ENCODE data around the gene DCLK3. TPM values are rescaled to one million over a fixed set of nuclear protein-coding genes. Genes with fewer than 3 reads are reported as not detected.

The DCLK3 gene
- total and polyA plus RNA-seq, 2 of the 13 experiments (the other 11 are each of a cell fraction or from before 2014, with no cell fraction given) = not detected

GRCh38 chr3:36744763-36745162 lies 19.6 kb downstream of the DCLK3 start:
- CTCF ChIA-PET (ENCODE audit: low intra/inter-chr PET ratio, low total read pairs) = no interaction called here
- no peak for TF ChIP-seq TAF1 (CRISPR knock-in tag; IDR thresholded peaks at IDR 0.05)
- TF ChIP-seq PRDM15 (CRISPR knock-in tag; IDR thresholded peaks at IDR 0.05) = no peak
- TF ChIP-seq PITX1 (CRISPR knock-in tag; IDR thresholded peaks at IDR 0.05) = no peak
- TF ChIP-seq ZNF746 (CRISPR knock-in tag; IDR thresholded peaks at IDR 0.05) = no peak
- TF ChIP-seq ZNF24 (IDR thresholded peaks at IDR 0.05) = no peak
- no peak for TF ChIP-seq WIZ (CRISPR knock-in tag; IDR thresholded peaks at IDR 0.05)

More at GRCh38 chr3:36744763-36745162, 19.6 kb downstream of the DCLK3 start:
- DNase-seq (ENCODE audit: low spot score) = no peak
- no peaks in the 10 kb centered on the region for H4K20me1 ChIP-seq (ENCODE audit: insufficient read depth, low read length)
- no peak overlapping the region for H3K4me3 ChIP-seq (replicated peaks in 1 of 3; ENCODE audit: insufficient read depth in 1 of 3, low read depth in 2 of 3, low read length in 3 of 3)
- intact Hi-C loops (cut with micrococcal nuclease; ENCODE audit: unreplicated experiment) = no loop called here
- ATAC-seq = no peak
- H3K4me2 ChIP-seq (ENCODE audit: low read depth, low read length) = no peak overlapping the region
- no peak for FAIRE-seq
- H3K27ac ChIP-seq (ENCODE audit: extremely low read length, insufficient read depth, low read length) = no peak overlapping the region
- POLR2A ChIA-PET = no interaction called here
- no peaks in the 10 kb centered on the region for H3K36me3 ChIP-seq (replicated peaks in 1 of 2; ENCODE audit: control insufficient read depth in 1 of 2, insufficient read depth in 2 of 2, low read length in 2 of 2)
- BruUV-seq (replicated peaks) = no TSS peak
- no peak overlapping the region for H2AFZ ChIP-seq (ENCODE audit: low read length)
- H3K9me3 ChIP-seq (ENCODE audit: low read length) = no peaks in the 10 kb centered on the region
- 0% methylated on average over 5 of the region's 6 CpGs for WGBS (ENCODE audit: low lambda C conversion rate)
- H3K27me3 ChIP-seq (ENCODE audit: control insufficient read depth in 1 of 2, insufficient read depth in 2 of 2, low read length in 2 of 2) = no peaks in the 10 kb centered on the region; a peak in 1 of 5 replicates
- in situ Hi-C loops (cut with HindIII; ENCODE audit: extremely low pct_ligation_motif_present, low pct_unique_long_range_greater_than_20kb) = loop anchor here (25.0 kb wide), 2 partner anchors 218 to 468 kb away; no protein-coding TSS in a partner anchor
- H3K4me1 ChIP-seq (ENCODE audit: insufficient read depth, low read length) = no peaks in the 10 kb centered on the region
- H3K79me2 ChIP-seq (ENCODE audit: insufficient read depth, low read length) = no peaks in the 10 kb centered on the region
- no peak overlapping the region for H3K9ac ChIP-seq (ENCODE audit: insufficient read depth, low read depth, low read length)
